SKM-1 (cell line): ENCODE results near the gene TNFAIP2.

Experiments used
- DNase-seq: peaks from one replicate; lab custom pipeline; 2025; ENCODE audit not compliant: unreplicated experiment; lab: John Stamatoyannopoulos, UW

The TNFAIP2 gene

GRCh38 chr14:103094406-103095209 lies 28.7 kb upstream of the TNFAIP2 start, which contains the start of gene EXOC3L4:
Gene EXOC3L4, plus strand, starts transcription at chr14:103094725. Its CDS starts 5,495 bp downstream, at chr14:103100220.
- no peak for DNase-seq

GRCh38 chr14:103095210-103095778 lies 28.0 kb upstream of the TNFAIP2 start:
- no peak for DNase-seq

GRCh38 chr14:103096387-103096786 lies 26.9 kb upstream of the TNFAIP2 start:
- DNase-seq: no peak

GRCh38 chr14:103097244-103097993 lies 25.8 kb upstream of the TNFAIP2 start:
- no peak for DNase-seq

- DNase-seq: no peak
These were observed 25.0 kb upstream of the TNFAIP2 start for GRCh38 chr14:103097994-103098957.

- DNase-seq: no peak
These were observed 24.1 kb upstream of the TNFAIP2 start for GRCh38 chr14:103099081-103099732.

- no peak for DNase-seq
These were observed 23.5 kb upstream of the TNFAIP2 start for GRCh38 chr14:103099733-103100280.

- no peak for DNase-seq
These were observed 22.8 kb upstream of the TNFAIP2 start for GRCh38 chr14:103100281-103101121.

GRCh38 chr14:103101257-103101962 lies 21.9 kb upstream of the TNFAIP2 start:
- DNase-seq: no peak

- no peak for DNase-seq
These were observed 21.1 kb upstream of the TNFAIP2 start for GRCh38 chr14:103101963-103102688.

- DNase-seq: no peak
These were observed 20.5 kb upstream of the TNFAIP2 start for GRCh38 chr14:103102689-103103260.

GRCh38 chr14:103103461-103104388 lies 19.5 kb upstream of the TNFAIP2 start:
- DNase-seq: no peak

GRCh38 chr14:103104389-103104653 lies 18.9 kb upstream of the TNFAIP2 start:
- no peak for DNase-seq

GRCh38 chr14:103104654-103105452 lies 18.4 kb upstream of the TNFAIP2 start:
- no peak for DNase-seq

GRCh38 chr14:103105580-103106150 lies 17.6 kb upstream of the TNFAIP2 start:
- DNase-seq: no peak
